Measurements from ENCODE around the gene TMEM151A.
"Not testable (repeated sequence)": the region's sequence is repeated elsewhere in the genome, so short reads cannot be mapped to it uniquely, and the experiment has no call there.

TMEM151A gene

GRCh38 chr11:66267379-66268243 lies 24.1 kb upstream of the TMEM151A start:
- DNase-seq (ENCODE audit: low spot score) = peak; percentile 91

GRCh38 chr11:66268244-66268951 lies 23.3 kb upstream of the TMEM151A start, which contains the start of gene RAB1B:
Gene RAB1B (plus strand): TSS chr11:66268639. CDS start chr11:66268680, 41 bp downstream.
- peak; percentile 99 for DNase-seq (ENCODE audit: low spot score)

- no peak for DNase-seq (ENCODE audit: low spot score)
Measured at GRCh38 chr11:66268952-66269905, 22.5 kb upstream of the TMEM151A start.

- DNase-seq (ENCODE audit: low spot score) = no peak
Measured at GRCh38 chr11:66271816-66272215, 19.9 kb upstream of the TMEM151A start.

GRCh38 chr11:66272596-66272995 lies 19.1 kb upstream of the TMEM151A start:
- DNase-seq (ENCODE audit: low spot score) = no peak

GRCh38 chr11:66274219-66274618 lies 17.5 kb upstream of the TMEM151A start:
- no peak for DNase-seq (ENCODE audit: low spot score)

- DNase-seq (ENCODE audit: low spot score) = no peak
Measured at GRCh38 chr11:66275396-66275795, 16.3 kb upstream of the TMEM151A start.

- no peak for DNase-seq (ENCODE audit: low spot score)
Measured at GRCh38 chr11:66275984-66276612, 15.6 kb upstream of the TMEM151A start.

GRCh38 chr11:66276619-66277018 lies 15.1 kb upstream of the TMEM151A start:
- not testable (repeated sequence) for DNase-seq (ENCODE audit: low spot score)

GRCh38 chr11:66277064-66277463 lies 14.6 kb upstream of the TMEM151A start:
- DNase-seq (ENCODE audit: low spot score) = not testable (repeated sequence)

- DNase-seq (ENCODE audit: low spot score) = no peak
Measured at GRCh38 chr11:66277471-66278362, 14.0 kb upstream of the TMEM151A start, which contains the start of gene CNIH2. Gene CNIH2 (plus strand): TSS chr11:66278175. CDS start chr11:66278457, 282 bp downstream.

GRCh38 chr11:66278363-66279091 lies 13.2 kb upstream of the TMEM151A start:
- no peak for DNase-seq (ENCODE audit: low spot score)

- DNase-seq (ENCODE audit: low spot score) = no peak
Measured at GRCh38 chr11:66279092-66279734, 12.5 kb upstream of the TMEM151A start.

GRCh38 chr11:66280428-66280827 lies 11.3 kb upstream of the TMEM151A start:
- no peak for DNase-seq (ENCODE audit: low spot score)

GRCh38 chr11:66281001-66281400 lies 10.7 kb upstream of the TMEM151A start:
- DNase-seq (ENCODE audit: low spot score) = no peak

GRCh38 chr11:66281776-66282467 lies 9.8 kb upstream of the TMEM151A start:
- DNase-seq (ENCODE audit: low spot score) = no peak

GRCh38 chr11:66282468-66283455 lies 8.9 kb upstream of the TMEM151A start:
- peak; percentile 97 for DNase-seq (ENCODE audit: low spot score)
